ENCODE data around the gene NNT.

GRCh38 chr5:43702293-43702692, 99.3 kb downstream of the NNT start:
- TF ChIP-seq CTCF (IDR thresholded peaks at IDR 0.05) (no peak), POLR2A (IDR thresholded peaks at IDR 0.05) (no peak)

Measured in heart left ventricle (tissue), 13 donors.